HG03469 (cell line): ENCODE results near the gene FKBP2.
"Not testable (repeated sequence)": the region's sequence is repeated elsewhere in the genome, so short reads cannot be mapped to it uniquely, and the experiment has no call there.

Experiments
- ATAC-seq: cut with Tn5 transposase; IDR thresholded peaks from one replicate; pipeline ENCODE4 v1.9.1; 2021; ENCODE audit warnings: mild to moderate bottlenecking, moderate library complexity, moderate number of reproducible peaks; ENCODE audit not compliant: unreplicated experiment

The FKBP2 gene

DNA sequence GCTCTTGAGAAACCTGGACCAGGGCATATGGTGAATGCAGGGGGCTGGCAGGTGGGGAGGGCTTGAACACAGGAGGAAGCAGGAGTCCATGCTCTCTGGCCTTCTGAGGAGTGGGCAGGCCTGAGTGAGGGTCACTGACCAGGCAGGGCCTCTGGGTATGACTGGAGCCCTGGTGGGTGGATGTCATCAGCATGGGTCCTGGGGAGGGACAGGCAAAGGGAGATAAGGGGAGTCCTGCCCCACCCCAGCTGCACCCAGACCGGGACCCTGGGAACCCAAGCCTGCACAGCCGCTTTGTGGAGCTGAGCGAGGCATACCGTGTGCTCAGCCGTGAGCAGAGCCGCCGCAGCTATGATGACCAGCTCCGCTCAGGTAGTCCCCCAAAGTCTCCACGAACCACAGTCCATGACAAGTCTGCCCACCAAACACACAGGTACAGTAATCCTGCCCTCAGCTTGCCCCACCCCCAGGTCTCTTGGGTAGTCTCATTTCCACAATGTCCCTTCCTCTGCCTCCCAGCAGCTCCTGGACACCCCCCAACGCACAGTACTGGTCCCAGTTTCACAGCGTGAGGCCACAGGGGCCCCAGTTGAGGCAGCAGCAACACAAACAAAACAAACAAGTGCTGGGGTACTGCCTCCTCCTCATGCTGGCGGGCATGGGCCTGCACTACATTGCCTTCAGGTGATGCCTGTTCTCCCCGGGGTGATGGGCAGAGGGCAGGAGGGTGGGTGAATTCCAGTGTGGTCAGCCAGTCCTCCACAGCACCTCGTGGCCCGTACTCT, 8.5 kb upstream of the FKBP2 start:
- ATAC-seq = no peak

DNA sequence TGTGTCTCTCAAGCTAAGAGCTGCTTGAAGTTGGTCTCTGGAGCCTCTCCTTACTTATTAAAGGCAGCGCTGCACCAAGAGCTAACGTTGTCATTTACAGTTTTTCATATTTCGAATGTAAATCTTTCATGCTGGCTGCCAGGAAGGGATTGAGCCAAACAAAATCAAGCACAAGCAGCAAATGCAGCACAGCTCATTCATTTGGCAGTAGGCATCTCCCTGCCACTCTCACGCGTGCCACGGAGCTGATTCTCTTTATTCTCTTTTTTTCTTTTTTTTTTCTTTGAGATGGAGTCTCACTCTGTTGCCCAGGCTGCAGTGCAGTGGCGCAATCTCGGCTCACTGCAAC, 8.0 kb upstream of the FKBP2 start:
- ATAC-seq = no peak

DNA sequence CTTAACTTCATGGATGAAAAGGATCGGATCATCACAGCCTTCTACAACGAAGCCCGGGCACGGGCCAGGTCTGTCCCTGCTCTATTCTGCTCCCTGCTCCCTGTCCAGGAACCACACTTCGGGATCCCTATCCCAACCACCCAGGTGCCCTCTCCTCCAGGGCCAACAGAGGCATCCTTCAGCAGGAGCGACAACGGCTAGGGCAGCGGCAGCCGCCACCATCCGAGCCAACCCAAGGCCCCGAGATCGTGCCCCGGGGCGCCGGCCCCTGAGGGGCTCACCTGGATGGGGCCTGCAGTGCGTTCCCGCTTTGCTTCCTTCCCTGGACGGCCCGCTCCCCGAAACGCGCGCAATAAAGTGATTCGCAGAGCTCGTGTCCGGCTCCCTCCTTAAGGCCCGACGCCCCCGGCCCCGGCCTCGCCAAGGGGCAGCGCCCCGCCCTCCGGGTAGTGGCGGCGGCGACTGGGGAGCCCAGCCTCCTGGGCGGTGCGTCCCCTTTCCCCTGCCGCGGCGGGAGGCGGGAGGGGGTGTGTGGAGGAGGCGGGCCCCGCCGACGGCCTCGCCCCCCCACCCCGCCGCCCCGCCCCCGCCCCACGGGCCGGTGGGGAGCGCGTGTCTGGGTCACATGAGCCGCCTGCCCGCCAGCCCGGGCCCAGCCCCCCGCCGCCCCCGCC, 6.8 kb upstream of the FKBP2 start, which contains the start of gene VEGFB:
TSS of gene VEGFB (plus strand) at position 672 of the 674 bp plus-strand sequence. CDS start 250 bp downstream, outside the sequence.
- no peak for ATAC-seq

DNA sequence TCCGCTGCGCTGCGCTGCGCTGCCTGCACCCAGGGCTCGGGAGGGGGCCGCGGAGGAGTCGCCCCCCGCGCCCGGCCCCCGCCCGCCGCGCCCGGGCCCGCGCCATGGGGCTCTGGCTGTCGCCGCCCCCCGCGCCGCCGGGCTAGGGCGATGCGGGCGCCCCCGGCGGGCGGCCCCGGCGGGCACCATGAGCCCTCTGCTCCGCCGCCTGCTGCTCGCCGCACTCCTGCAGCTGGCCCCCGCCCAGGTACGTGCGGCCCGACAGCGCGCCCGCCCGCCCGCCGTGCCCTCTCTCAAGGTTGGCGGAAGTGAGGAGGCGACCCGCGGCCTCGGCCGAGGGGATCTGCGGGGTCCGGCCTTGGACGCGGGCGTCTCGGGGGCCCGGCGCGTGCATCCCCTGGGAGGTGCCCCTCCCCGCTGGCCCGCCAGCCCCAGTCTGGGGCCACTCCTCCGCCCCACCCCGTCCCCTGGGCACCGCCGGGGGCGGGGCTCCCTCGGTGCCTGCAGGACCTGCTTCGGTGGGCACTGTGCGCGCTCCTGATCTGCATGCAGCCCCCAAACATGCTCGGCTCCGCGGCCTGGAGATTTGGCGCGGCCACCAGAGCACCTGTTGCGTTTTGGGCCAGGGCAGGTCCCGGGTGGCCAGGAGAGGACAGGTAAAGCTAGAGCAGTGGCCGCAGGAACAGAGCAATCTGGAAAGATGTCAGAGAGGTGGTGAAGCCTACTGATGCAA, 6.1 kb upstream of the FKBP2 start:
- ATAC-seq = no peak

DNA sequence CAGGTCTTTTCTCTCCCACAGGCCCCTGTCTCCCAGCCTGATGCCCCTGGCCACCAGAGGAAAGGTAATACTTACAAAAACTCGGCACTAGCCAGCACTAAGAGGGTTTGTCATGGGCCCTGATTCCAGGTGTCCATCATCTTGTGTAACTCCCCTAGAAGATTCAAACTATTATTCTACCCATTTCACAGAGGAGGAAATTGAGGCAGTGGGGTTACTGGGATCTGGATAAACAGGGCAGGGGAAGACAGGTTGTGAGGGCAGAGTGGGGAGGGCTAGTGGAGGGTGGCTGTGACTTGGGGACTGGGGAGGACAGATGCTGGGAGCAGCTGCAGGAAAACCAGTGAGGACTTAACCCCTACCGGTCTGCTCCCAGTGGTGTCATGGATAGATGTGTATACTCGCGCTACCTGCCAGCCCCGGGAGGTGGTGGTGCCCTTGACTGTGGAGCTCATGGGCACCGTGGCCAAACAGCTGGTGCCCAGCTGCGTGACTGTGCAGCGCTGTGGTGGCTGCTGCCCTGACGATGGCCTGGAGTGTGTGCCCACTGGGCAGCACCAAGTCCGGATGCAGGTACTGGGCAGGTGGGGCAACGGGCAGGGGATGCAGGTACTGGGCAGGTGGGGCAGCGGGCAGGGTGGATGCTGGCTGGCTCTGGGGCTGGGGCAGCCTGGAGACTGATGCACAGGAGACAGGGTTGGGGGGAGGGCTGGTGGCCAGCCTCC, 5.3 kb upstream of the FKBP2 start:
- ATAC-seq = no peak

DNA sequence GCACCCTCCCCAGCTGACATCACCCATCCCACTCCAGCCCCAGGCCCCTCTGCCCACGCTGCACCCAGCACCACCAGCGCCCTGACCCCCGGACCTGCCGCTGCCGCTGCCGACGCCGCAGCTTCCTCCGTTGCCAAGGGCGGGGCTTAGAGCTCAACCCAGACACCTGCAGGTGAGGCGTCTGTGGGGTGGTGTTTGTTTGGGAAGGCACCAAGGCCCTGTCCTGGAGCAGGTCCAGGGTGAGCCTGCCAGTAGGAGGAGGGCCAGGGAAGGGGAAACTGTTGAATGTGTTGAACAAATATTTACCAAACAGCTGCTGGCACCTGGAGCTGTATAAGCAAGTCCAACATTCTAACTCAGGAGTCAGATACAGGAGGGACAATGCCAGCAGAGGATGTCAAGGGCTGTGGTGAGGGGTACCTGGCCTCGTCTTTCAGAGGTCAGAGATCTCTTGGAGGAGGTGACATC, 3.4 kb upstream of the FKBP2 start:
- no peak for ATAC-seq

DNA sequence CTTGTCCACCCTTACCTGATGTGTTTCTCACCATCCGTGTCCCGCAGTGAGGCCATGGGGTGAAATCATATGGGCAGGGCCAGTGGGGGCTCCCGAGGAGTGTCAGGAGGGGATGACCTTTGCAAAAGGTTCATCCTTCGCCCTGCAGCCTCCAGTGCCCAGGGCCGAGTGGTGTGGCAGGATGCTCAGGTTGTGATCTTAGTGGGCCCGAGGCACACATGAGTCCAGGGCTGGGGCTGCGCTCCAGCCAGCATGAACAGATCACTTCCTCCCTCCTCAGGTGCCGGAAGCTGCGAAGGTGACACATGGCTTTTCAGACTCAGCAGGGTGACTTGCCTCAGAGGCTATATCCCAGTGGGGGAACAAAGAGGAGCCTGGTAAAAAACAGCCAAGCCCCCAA, 2.8 kb upstream of the FKBP2 start:
- ATAC-seq = no peak

DNA sequence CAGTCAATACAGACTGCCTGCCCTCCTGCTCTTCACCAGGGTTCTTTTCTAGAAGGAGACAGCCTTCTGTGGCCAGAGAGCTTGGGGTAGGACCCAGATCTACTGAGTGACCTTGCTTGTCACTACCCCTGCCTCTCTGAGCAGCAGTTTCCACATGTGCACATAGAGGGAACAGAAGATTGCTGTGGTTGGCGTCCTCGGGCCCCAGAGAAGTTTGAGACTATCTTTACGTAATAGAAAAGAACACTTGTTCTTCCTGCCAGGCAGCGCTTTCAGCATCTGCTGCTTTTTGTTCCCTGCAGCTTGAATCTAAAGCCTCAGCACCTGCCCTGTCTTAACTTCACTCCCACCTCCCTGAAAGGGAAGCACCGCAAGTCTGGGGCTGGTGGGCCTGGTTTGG, 1.9 kb upstream of the FKBP2 start:
- no peak for ATAC-seq

DNA sequence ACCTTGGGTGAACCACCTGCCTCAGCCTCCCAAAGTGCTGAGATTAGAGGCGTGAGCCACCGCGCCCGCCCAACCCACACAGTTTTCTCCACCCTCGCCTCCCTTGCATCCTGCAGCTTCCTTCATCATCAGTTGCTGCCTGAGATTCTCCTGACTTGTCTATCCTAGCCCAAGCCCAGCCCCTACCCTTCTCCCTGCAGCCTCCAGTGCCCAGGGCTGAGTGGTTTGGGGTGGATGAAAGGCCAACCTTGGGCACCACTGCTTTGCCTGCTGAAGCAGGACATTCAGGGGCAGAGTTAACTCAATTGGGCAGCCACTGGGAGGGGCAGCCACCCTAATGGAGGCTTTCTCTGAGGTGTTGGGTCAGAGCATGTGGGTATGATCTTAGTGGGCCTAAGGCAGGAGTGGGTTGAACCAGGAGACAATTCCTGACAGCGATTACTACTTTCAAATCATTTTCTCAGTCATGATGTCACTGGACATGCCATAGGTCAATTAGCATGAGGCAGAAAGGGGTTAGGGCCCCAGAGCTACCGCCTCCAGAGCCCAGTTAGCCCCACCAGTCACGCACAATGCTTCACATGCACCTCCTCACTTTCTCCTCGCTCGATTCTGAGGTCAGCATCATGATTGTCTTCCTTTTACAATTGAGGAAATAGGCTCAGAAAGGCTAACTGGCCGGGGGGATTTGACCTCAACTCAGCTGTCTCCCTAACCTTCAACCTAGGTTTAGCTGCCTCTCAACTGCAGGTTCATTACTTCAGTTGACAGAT, 1.0 kb upstream of the FKBP2 start:
- no peak for ATAC-seq

DNA sequence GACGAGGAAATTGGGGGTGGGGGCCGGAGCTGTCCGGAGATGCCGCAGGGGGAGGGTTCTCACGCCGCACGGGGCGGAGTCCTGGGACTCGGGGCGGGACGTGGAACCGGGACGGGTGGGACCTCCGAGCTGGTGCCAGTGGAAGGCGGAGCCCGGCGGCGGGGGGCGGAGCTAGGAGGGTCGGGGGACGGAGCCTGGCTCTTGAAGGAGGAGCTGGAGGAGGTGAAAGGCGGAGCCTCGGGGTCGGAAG, 271 bp downstream of the FKBP2 start:
- ATAC-seq = peak; percentile 41

DNA sequence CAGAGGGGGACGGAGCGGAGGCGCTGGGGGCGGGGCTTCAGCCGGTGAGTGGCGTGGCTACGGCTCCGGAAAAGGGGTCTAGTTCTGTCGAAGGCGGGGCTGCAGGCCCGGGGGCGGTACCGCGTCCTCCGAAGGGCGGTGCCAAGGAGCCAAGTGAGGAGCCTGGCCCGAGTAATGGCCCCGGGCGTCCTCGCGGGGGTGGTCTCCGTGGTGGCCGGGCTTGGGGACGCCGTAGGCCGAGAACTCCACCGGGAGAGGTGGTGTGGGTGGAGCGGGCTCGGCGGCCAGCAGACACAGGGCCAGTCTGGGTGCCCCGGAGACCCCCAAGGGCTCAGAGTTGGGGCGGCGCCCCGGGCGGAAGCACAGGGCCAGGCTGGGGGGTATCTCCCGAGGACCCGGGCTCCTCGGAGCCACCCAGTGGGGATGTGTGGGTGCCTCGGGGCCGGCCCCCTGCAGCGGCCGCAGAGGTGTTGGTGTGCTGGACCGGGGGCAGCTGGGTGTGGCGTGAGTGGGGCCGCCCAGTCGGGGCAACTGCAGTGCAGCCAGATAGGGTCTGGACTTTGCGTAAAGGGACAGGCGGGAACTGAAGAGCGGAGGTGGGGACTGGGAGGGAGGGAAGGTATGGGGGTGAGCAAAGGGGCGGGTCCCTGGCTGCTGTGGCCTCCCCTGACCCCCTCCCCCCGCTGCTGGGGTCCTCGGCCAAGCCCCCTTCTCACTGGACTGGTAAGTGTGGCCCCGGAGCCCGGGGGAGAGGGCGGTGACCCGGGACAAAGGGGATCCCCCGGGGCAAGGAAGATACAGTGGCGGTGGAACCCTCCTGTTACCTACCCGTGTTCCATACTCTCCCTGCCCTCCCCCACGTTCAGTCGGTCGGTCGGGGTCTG, 838 bp downstream of the FKBP2 start:
- peak; percentile 10 for ATAC-seq

DNA sequence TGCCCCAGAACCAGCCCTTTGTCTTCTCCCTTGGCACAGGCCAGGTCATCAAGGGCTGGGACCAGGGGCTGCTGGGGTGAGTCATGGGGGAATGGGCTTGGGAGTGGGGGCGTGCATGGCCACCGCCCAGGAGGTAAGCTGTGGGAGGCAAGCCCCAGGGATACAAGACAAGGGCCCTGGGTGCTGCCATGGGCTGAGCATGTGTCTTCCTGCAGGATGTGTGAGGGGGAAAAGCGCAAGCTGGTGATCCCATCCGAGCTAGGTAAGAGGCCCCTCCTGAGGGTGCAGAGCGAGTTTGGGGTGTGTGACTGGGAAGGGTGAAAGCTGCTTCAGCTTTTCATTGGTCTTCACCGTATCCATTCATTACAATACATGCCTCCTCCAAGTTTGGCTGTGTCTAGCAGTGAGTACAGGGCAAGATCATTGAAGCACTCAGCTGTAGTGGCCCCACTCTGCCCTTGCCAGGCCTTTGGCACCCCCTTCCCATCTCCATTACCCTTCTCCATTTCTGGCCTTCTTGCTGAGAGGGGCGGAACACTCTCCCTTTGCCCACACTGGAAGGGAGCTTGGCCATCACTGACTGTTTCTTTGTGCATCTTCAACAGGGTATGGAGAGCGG, 2.5 kb downstream of the FKBP2 start:
- ATAC-seq = no peak

DNA sequence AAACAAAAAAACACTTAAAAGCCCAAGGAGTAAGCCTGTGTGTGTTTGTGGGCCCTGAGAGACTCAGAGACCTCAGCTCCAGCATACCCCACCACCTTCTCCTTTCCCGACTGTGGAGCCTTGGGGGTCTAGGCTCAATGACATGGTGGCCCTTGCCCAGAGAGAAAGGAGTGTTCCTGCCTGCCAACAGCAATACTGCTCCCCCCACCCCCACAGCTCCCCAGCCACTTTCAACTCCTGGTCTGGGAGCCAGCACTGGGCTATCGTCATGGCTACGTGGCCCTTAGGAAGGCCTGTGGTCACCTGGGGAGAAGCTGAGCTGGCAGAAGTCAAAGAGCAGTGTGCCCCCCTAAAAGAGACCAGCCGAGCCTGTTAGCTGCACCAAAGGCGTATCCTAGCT, 3.2 kb downstream of the FKBP2 start:
- ATAC-seq = no peak

DNA sequence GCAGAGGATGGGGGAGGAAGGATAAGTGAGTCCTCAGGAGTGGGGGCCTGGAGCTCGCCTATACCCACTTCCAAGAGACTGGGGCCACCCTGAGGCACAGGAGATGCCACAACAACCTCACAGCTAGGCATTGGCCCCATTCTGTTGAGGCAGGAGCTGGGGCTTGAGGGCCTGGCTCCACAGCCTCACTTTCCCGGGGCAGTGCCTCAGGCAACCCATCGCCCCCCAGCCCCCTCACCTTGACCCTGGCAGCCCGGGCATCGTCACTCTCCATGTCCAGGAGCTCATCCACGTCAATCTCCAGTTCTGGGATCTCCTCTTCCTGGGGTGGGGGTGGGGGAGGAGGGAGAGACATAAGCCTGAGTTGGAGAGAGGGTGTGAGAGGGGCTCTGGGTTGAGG, 4.1 kb downstream of the FKBP2 start:
- no peak for ATAC-seq

DNA sequence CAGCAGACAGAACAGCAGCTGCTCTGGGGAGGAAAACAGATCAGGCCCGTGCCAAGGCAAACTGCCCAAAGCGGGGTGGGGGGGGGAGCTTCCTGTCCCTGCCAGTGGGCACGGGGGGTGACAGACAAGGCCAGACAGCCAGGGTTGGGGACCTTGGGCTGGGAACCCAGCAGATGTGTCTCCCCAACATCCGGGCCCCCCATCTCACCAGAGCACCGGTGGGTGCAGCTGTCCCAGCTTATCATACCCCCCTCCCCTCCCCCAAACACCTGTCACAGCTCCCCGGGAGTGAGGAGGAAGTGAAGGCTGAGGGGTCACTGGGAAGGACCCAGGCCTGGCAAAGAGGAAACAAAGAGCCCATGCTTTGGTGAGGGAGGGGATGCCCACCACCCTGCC, 4.5 kb downstream of the FKBP2 start:
- ATAC-seq = no peak

DNA sequence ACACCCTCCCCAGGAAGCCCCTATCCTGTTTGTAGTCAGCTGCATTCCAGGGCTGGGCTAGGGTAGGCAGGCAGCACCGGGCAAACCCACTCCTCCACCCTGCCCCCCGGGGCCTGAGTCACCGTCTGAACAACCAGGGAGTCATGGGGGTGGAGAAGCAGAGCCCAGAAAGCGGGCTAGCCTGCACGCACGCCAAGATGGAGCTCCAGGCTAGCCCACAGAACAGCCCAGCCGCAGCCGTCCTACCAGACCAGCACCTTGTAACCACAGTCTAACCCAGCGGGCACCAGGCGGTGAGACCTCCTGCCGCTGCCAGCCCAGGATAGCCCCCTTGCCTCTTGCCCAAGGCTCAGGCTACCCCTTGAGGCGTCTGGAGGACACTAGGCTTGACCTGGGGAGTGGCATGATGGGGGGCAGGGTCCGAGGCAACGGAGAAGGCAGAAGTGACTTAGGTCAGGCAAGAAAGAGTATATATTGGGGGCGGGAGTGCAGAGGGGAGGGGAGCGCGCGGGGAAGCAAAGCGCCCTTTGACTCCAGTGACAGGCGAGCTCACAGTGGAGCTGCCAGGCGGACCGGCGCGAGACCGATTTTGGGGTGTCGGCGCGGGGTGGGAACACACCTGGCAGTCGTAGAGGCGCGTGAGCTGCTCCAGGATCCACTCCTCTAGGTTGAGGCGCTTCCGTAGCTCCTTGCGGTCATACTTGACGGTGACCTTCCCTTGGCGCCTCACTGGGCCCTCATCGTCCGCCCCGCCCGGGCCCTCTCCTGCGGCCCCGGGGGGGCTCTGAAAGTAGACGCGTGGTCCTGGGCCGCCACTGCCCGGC, 5.1 kb downstream of the FKBP2 start:
- ATAC-seq = no peak

DNA sequence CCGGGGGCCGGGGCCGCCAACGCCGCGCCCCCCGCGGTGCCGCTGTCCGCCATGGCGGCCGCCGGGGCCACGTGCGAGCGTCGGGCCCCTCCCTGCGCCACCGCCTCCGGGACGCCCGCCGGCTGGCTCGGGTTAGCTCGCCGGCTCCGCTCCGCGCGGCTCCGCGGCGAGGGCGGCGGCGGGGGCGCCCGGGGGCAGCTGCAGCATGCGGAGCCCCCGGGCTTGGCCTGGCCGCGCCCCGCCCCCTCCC, 5.7 kb downstream of the FKBP2 start:
- not testable (repeated sequence) for ATAC-seq

DNA sequence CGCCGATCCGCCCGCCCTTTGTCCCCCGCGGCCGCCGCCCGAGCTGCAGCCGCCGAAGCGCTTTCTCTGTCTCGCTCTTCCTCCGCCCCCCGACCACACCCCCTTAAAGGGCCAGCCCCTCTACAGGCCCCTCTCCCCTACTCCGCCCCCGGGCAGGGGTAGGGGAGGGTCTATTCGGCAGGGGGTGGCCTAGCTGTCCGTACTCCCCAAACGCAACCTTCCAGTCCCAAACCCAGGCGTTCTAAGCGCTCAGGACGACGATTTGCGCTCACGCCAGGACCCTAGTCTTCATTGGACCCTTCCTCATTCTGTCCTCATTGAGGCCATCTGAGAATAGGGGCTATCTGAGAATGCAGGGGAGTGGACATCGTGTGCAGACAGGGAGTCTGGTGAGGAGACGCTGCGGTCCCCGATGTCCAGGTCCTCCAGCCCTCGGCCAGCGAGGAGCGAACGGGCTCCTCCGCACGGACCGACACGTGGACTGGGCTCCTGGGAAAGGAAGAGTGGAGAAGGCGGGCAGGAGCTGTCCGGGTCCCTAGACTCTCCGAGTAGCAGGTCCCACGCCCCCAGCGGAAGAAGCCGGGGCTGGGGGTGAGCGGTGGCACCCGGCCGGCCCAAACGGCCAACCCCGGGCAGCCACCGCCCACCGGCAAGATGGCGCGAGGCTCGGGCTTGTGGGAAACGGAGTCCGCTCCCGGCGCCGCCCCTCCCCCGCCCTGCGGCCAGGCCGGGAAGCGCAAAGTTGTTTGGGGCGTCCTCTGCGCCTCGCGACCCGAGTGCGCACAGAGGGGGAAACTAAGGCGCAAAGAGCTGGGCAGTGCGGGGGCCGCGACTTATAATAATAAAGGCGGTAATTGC, 6.2 kb downstream of the FKBP2 start, which contains the start of gene PPP1R14B:
TSS of gene PPP1R14B (minus strand) at position 73 of the 858 bp plus-strand sequence. CDS start 270 bp downstream, outside the sequence.
- ATAC-seq = no peak
